MV-4-11 (cell line): Measurements from ENCODE around the gene ALDOC.
"Not testable (repeated sequence)": the region's sequence is repeated elsewhere in the genome, so short reads cannot be mapped to it uniquely, and the experiment has no call there.

ENCODE experiments used
- DNase-seq: peaks from one replicate; lab custom pipeline; 2025; lab: John Stamatoyannopoulos, UW

Gene ALDOC

DNA sequence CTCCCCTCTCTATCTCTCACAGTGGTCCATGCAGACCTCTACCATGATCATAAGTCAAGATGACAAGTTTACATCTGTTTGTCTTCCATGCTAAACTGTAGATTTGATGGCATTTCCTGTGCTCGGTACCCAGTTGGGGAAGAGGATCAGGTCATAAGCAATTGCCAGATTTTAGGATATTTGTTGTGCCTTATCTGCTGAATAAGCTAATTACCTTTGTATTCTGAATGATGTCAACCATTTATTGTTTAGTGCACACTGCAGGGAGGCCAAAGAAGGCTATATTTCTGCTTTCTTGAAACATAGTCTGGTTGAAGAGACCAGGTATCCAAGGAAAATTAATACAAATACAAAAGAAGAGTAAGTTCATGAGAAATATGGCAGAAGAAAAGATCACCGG is 5.8 kb upstream of the ALDOC start:
- DNase-seq = no peak

GRCh38 chr17:28580959-28581358 is 4.3 kb upstream of the ALDOC start:
- DNase-seq = no peak

GRCh38 chr17:28579526-28579925 is 2.8 kb upstream of the ALDOC start:
- DNase-seq = no peak

- DNase-seq = no peak
Measured at GRCh38 chr17:28578246-28579195, 1.8 kb upstream of the ALDOC start.

- no peak for DNase-seq
Measured at GRCh38 chr17:28577466-28577824, 750 bp upstream of the ALDOC start.

GRCh38 chr17:28576016-28576415 is 679 bp downstream of the ALDOC start:
- DNase-seq = not testable (repeated sequence)

- DNase-seq = no peak
Measured at GRCh38 chr17:28575126-28575795, 1.4 kb downstream of the ALDOC start.

DNA sequence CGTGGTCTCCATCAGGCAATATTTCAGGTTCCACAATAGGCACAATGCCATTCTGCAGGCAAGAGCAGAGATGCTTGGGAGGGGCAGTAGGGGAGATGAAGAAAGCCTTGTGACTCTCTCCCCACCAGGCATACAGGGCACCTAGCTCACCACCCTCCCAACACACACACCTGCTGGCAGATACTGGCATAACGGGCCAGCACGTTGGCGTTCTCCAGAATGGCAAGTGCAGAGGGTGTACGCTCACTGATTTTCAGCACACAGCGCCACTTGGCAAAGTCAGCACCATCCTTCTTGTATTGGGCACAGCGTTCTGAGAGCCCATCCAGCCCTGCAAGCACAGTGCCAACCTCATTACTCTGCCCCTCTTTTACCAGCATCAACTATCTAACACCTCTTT is 2.2 kb downstream of the ALDOC start:
- no peak for DNase-seq

GRCh38 chr17:28573966-28574480 is 2.7 kb downstream of the ALDOC start:
- no peak for DNase-seq

- DNase-seq = no peak
Measured at GRCh38 chr17:28573521-28573920, 3.2 kb downstream of the ALDOC start.

DNA sequence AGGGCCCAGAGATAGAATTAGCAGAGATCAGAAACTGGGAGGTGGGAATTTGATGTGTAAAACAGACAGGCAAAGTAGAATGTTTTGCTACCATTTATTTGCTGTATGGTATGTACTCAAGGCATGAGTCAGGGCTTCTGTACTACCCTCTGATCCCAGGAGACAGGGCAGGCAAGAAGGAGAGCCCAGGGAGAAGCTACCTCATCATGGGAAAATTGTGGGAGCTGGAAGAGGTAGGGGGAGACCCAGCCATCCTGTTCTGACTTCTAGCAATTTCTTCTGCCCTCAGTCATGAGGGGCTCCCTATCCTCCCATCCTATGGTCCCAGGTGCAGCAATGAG is 3.7 kb downstream of the ALDOC start:
- DNase-seq = no peak

DNA sequence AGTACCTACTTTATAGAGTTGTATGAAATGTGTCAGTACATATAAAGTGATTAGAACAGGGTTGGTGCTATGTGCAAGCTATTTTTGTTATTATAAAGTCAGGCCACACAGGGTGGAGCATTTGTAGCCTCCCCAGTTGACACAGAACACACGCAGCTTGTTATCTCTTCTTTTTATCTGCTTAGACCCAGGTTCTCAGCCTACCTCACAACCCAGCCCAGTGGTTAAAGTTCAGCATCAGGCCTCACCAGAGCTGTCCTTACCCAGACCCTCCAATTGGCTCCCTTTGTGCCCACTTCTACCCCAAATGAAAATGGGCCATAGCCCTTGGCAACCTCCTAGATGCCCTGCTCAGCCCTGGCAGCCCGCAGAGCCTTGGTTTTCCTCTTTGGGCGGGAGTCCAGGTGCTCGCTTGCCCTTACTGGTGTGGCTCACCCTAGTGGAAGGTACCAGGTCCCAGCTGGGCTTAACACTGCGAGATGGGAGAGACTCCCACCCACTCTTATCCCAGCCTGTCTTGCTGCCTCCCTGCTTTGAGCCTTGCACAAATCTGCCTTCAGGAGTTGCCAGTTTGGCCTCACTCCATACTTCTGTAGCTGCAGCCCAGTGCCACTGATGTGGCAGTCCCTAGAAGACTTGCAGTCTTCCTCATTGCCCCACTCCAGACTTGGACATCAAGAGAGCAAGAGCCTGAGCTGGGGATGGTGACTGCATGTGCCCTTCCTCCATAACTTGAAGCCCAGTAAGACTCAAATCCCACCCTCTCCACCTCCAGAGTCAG is 4.2 kb downstream of the ALDOC start:
- no peak for DNase-seq

DNA sequence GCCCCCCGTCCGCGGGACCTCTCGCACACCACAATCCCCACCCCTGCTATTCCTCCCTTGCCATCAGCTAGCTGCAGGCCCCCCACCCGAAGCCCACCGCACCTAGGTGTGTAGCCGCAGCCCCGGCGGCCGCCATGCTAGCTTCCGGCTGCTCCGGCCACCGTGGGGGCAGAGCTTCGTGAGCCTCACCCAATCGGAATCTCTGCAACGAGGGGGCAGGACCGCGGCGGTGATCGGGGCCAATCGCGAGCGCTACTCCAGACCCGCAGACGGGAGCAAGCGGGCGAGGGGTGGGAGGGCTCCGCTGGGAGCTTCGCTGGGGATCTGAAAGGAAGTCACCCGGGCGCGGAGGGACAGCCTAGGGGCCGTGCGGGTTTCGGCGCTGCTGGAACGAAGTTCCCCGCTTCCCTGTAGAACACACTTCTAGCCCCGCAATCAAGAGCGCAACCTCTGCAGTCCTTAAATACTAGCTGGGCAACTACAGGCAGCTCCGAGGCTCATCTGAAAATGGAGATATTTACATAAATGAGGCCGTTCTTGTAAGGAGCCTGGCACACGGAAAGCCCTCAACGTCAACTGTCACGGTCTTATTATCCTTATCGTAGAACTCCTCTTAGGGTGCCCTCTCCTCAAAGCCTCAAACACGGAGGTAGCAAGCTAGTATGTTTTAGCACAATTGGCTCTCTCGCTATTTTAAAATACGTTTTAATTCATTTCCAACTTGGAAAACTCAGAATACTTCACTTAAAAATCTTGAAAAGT is 5.2 kb downstream of the ALDOC start, which contains the start of gene PIGS:
TSS of gene PIGS (minus strand) at position 164 of the 762 bp plus-strand sequence. CDS start at position 136, 28 bp downstream.
- peak; percentile 92 for DNase-seq

DNA sequence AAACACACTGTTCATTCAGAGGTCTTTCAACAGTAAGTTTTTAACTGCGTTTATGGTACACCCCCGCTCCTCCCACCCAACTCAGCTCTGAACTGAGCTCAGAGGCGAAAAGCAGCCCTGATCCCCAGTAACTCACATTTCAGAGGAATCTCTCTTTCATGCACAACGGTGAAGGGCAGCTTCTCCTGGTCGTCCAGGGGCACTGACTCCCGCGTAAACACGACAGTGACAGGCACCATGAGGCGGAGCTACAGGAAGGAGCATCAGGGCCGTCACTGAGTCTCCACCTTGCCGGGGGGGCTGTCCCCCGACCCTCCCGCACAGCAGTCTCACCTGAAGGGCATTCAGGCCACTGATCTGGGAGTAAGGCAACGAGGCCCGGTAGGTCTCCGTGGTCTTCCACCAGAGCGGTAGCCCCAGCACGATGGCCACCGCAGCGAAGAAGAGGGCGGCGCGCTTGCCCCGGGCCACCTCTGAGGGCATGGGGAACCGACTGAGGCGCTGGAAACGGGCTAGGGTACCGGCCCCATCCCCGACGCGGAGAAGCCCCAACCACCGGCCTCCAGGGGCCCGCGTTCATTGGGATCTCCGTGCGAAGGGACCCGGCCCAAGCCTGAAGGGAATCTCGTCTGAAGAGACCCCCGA is 5.9 kb downstream of the ALDOC start:
- DNase-seq = no peak

- no peak for DNase-seq
Measured at GRCh38 chr17:28569446-28569845, 7.2 kb downstream of the ALDOC start.

GRCh38 chr17:28567604-28568003 is 9.1 kb downstream of the ALDOC start:
- peak; percentile 90 for DNase-seq

DNA sequence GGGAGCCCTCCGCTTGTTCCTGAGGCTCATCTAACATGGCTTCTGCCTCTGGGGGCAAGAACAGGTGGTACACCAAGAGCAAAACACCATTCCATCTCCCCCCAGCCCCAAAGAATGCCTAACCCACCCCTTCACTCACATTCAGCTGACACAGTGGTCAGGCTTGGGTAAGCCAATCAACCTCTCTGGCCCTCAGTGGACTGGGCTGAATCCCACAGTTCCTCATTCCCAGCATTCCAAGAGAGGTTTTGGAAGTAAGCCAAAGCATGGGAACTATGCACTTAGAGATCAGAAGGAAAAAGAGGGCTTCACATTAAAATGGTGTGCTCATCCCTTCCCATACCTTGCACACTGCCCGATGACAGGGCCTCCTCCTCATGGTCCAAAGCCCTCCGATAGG is 13.2 kb downstream of the ALDOC start:
- DNase-seq = no peak

GRCh38 chr17:28555022-28555421 is 21.7 kb downstream of the ALDOC start:
- DNase-seq = no peak

- no peak for DNase-seq
Measured at GRCh38 chr17:28554565-28554964, 22.1 kb downstream of the ALDOC start.

- DNase-seq = no peak
Measured at GRCh38 chr17:28553000-28553505, 23.6 kb downstream of the ALDOC start.
